NCI-H1930 (cell line): ENCODE data around the gene APBA2.
"Not testable (repeated sequence)": the region's sequence is repeated elsewhere in the genome, so short reads cannot be mapped to it uniquely, and the experiment has no call there.

Experiments
- DNase-seq, 2 experiments: peaks; one replicate each; lab custom pipeline; 2025; lab: John Stamatoyannopoulos, UW

APBA2 gene

DNA sequence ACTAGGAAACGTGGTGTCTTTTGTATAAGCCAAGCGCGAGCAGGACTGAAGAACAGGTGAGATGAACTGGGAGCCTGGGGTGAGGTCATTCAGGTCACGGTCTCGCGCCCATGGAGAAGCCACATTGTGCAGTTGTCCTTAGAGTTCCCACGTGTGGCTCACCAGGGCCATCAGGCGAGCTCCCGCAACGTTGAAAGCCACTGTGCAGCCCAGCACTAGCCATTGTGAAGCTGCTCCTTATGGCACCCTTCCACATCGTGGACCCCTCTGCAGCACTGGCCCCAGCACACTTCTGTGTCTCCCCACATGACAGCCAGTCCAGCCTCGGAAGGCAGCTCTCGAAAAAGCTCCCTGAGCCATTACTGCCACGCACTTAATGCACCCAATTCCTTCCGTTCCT lies 7.6 kb upstream of the APBA2 start:
- DNase-seq, result no peak

- DNase-seq, result no peak
These were observed 6.2 kb upstream of the APBA2 start for GRCh38 chr15:28879551-28879950.

- DNase-seq, result no peak
These were observed 5.1 kb upstream of the APBA2 start for GRCh38 chr15:28880680-28881079.

GRCh38 chr15:28881170-28881569 lies 4.6 kb upstream of the APBA2 start:
- DNase-seq, result no peak

- DNase-seq, result no peak
These were observed 4.2 kb upstream of the APBA2 start for GRCh38 chr15:28881600-28881999.

GRCh38 chr15:28884151-28884940 lies 1.4 kb upstream of the APBA2 start:
- no peak for DNase-seq

- DNase-seq, result no peak
These were observed 595 bp upstream of the APBA2 start for GRCh38 chr15:28885128-28885629.

GRCh38 chr15:28886431-28887338 lies 911 bp downstream of the APBA2 start:
- DNase-seq, result no peak

GRCh38 chr15:28887339-28888174 lies 1.8 kb downstream of the APBA2 start:
- DNase-seq, result no peak

GRCh38 chr15:28888302-28888894 lies 2.6 kb downstream of the APBA2 start:
- no peak for DNase-seq

- DNase-seq, result no peak
These were observed 3.1 kb downstream of the APBA2 start for GRCh38 chr15:28888900-28889299.

- no peak for DNase-seq
These were observed 3.6 kb downstream of the APBA2 start for GRCh38 chr15:28889346-28889745.

DNA sequence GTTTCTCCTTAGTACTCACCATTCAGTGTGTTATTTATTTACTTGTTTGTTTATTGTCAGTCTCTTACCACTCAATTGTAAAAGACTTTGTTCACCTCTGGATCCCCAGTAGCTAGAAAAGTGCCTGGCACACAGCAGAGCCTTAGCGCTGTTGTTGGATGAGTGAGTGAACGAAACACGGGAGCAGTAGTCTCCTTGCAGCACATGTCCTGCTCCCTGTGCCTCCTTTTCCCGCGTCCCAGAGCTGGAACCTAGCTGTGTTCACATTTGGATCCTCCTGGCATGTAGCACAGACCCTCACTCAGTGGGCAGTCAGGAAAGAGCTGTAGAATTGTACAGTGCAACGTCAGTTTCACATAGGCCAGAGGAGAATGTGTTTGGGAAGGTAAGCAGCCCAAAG lies 4.1 kb downstream of the APBA2 start:
- not testable (repeated sequence) for DNase-seq

DNA sequence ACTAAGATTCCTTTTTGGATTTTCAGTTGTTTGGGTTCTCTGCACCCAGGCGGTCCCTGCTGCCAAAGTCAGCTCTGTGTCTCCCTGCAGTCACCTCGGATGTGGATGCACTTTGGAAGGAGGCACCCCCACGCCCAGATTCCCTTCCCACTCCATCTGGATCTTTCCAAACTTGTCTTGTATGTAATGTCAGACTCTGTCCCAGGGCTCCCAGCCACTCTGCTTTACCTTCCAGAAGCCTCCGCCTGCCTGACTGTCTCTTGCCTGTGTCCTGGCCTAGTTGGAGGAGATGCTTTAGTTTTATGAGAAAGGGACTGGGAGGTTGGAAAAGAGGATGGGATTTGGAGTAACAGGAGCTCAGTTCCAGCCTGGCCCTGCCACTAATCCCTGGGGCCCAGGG lies 4.5 kb downstream of the APBA2 start:
- not testable (repeated sequence) for DNase-seq

GRCh38 chr15:28890711-28891495 lies 5.1 kb downstream of the APBA2 start:
- DNase-seq, result no peak

DNA sequence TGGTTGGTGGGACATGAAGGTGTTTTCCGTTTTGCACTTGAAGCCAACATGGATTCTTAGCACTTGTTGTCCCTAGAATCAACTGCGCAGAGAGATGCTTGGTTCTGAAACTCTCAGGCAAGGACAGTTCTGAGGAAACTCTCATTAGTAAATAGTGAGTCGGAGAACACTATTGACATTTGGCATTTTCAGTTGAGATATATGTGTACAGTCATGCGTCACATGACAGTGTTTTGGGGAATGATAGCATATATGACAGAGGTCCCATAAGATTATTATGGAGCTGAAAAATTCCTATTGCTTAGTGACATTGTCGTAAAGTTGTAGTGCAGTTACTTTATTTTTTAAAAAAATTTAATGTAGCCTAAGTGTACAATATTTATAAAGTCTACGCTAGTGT lies 5.8 kb downstream of the APBA2 start:
- DNase-seq, result no peak

DNA sequence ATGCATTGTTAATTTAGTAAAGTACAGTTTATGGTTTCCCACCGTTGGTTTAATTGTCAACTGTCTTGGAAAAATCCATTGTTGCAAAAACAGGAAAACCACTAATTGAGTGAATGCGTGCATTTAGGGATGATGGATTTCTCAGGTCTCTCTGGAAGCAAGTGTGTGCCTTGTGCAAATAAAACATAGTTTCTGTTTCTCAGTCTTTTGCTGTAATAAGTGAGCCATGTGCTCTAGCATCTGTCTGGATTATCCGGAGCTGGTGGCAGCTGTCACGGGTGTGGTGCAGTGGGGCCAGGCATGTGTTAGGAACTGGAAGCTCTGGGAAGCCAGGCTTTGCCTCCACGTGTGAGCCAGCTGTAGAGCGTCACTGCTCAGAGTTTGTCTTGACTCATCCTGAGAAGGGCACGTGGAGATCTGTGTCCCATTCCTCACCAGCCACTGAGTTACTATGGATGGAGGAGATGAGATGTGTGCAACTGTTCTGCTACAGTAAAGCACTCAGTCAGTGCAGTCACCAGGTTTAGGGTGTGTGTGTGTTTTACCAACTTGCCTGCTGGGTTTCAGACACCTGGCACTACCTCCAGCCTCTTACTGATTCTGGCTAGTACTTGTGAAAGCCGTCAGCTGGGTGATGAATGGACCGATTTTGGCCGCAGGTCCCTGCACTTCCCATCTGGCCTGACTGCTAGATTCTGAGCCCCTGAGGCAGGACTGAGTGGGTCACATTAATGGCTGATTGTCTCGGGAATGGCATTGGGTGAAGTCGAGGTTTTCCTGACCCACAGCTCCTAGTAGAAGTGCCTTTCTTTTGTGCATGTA lies 7.2 kb downstream of the APBA2 start:
- no peak for DNase-seq

DNA sequence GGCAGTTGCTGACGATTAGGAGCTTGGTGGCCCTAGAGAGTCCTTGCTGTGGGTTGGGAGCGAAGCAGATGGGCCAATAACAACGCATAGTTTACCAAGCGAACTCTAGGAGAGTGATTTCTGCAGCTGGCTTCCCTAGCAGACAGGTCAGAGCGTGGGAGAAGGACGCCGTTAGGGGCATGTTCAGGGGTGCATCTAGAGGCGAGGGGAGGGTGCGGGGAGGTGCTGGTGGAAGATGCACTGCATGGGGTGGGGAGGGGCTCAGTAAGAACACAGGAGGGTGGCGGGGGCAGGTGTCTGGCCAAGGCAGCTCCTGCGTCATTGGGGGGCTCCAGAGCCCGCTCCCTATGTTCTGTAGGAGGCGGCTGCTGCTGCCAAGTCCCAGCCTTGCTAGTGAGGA lies 8.9 kb downstream of the APBA2 start:
- DNase-seq, result no peak

GRCh38 chr15:28895146-28895545 lies 9.4 kb downstream of the APBA2 start:
- DNase-seq, result no peak

GRCh38 chr15:28895566-28895965 lies 9.8 kb downstream of the APBA2 start:
- no peak for DNase-seq
